GM18909 (cell line): ENCODE data around the gene BATF3.

Experiments used
- ATAC-seq: cut with Tn5 transposase; IDR thresholded peaks from one replicate; pipeline ENCODE4 v1.9.1; 2021; ENCODE audit warnings: mild to moderate bottlenecking; ENCODE audit not compliant: unreplicated experiment, poor library complexity

The BATF3 gene

DNA sequence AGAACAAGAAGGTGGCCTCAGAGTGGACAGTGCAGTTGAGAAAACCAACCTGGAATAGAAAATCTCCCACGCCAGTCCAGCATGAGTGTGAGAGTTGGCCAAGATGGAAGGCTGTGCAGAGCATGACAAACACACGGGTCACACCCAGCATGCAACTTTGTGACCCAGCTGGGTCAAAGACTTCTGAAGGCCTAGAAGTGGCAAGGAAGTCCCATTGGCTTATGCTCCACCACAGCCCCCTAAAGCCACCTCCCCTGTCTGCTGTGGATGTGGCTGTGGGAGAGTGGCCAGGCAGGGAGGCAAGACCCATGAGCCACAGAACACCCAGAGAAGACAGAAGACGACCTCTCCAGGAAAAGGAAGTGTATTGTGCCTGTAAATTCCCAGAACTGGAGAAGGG, 13.6 kb downstream of the BATF3 start:
- no peak for ATAC-seq

DNA sequence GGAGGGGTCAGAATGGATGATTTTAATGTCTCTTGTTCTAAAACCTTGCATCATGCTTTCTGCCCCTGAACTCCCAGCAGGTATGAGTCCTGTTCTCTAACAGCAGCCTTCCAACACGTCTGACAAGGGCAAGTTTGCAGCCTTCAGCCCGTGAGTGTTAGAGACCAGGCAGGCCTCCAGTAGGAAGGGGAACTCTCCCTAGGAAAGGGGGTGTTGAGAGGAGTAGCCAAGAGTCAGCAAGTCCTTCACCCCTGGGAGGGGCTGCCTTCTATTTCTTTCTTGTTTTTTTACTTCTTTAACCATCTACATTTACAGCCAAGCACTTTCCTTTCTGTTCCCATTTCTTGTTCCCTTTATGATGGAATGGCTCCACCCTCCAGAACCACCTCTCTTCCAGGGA, 14.2 kb downstream of the BATF3 start:
- no peak for ATAC-seq

DNA sequence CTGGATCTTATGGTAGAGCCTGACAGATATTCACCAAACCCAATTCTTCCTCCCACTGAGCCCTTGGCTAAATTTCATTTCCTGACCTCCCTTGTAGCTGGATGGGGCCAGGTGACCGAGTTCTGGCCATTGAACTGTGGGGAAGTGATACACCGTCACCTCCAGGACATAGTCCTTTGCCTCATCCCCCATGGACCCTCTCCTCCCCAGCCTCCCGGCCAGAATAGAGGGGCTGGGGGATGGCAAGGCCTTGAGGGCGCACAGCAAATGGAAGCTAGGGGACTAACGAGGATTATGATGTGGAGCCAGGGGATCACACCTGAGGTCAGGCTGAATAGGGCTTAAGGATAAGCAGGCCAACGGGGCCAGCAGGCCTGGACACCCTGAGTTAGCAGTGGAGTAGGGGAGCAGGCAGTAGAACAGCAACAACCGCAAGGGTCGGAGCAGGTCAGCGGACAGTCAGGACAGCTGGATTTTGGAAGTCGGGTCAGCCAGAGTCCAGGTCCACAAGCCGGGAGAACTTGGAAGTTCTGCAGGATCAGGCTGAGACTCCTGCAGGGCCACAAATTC, 15.0 kb downstream of the BATF3 start:
- ATAC-seq: no peak

DNA sequence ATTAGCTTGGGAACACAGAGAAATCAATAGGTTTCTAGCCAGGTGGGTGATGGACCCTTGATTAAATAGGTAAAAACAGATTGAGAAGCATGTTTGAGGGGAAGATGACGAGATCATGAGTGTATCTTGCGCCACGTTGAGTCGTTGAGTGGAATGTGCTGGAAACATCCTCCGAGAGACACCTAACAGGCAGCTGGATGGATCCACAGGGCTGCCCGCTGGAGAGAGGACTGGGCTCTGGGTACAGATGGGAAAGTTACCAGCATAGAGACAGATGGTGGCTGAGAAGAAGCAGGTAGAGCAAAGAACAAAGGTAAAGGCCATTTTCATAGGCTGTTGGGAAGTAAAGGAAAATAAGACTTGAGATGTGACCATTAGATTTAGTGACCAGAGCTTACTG, 15.6 kb downstream of the BATF3 start:
- ATAC-seq: no peak

DNA sequence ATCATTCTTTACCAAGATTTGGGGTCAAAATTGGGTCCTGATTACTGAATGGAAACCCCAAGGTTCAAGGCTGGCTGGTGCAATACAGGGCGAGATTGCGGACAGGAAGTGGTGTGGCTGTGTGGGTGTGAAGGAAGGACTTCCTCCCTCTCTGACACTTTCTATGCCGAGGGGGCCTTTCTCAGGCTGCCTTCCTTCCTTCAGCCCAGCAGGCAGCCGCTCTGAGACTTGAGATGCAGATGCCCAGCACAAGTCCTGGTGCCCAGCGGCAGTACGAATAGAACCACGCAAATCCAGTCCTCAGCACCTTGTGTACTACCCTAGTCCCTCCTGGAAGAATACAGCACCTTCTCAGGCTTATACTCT, 16.3 kb downstream of the BATF3 start:
- ATAC-seq: peak; percentile 84

DNA sequence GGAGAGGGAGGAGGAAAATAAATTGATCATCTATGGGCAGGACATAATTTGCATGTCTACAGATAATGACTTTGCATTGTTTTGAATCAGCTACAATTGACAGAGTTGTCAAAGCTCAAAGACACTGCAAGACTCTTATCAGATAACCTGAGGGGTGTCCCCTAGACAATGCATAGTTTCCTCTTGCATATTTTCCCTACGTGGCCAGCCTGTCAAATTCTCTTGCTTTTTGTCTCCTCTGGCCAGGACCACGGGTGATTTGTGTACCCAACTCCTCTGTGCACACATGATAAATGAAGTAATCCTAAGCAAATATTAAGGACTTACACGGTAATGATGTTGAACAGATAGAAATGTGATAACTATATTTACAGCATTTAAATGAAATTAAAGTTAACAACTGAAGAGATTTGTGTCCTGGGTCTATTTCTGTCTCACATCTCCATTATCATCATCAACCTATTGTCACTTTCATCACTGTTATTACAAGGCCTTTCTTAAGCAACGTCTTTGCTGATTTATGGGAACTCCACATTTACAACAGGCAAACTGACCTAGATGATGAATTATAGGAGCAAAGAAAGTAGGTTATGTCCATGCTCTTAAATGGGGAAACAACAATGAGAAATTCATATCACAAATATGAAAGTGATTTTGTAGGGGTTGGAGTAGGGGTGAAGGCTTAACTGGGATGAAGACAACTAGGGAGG, 18.8 kb downstream of the BATF3 start:
- ATAC-seq: no peak

DNA sequence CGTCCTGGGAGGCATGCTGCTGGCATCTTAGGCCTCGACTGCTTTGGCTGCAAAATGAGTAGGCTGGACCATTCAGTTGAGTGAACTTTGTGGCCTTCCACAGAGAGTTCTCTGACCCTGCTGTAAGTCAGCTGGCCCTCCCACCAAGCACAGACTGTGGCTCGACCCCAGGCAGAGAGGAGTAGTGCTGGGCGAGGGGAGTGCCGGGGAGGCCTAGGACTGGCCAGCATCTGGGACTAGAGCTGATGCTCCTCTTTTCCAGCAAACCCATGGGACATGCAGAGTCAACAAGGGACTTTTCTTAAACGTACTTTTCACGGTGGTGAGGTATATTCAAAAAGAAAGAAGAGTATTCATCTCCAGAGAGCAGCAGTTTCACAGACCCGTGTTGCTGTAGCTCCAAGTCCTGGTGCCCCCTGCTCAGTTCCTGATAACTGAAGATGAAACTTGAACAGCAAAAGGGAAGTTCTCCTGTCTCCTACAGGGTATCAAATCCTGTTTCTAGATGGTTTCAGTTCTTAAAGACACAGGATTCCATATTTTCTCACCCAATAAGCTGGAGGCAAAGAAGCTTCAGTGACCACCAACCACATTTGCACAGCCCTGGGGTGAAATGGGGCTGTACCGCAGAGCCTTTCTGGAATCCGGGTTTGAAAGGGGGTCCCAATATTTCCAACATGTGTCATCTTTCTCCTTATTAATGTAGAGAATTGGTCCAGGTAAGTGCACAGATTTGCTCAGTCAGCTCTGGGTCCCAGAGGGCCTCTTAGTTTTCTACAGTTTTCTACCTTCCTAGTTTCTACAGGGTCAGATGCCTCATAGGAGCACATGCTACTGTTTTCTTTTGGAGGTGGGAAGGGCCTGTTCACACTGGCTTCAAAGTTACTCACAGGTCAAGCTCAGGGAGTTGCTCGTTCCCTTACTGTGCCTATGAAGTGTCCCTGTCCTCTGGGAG, 20.9 kb downstream of the BATF3 start:
- peak; percentile 60 for ATAC-seq

DNA sequence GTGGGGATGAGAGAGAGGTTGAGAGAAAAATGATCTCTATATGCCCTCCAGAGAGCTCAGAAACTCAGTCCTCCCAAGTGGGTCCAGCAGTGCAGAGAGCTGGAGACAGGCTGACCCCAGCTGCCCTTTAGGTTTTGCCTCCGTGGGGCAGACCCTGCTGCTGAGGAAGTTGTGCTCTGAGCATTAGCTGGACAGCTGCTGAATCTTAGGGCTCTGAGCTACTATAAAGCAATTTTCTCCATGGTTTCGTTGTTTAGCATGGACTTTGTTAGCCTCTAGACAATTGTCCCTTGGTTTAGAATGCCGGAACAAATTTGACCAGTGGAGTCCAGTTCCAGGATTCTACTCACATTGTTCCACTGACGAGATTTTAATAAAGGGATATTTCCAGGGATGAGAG, 22.1 kb downstream of the BATF3 start:
- ATAC-seq: no peak

DNA sequence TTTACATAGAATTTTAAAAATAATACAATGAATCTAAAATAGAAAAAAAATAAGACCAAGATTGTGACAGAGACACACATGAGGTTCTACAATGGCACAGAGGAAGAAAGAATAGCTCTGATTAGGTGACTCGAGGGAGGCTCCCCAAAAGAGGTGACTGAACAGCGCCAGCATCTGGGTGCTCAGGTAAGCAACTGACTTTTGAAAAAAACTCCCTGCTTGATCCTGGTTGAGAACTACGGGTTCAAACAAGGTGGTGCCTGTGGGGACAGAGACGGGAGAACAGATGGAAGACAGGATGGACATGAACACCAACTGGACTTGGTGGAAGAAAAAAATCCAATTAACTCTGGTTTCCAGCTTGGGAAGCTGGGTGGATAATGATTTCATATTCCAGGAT, 22.5 kb downstream of the BATF3 start:
- ATAC-seq: no peak

DNA sequence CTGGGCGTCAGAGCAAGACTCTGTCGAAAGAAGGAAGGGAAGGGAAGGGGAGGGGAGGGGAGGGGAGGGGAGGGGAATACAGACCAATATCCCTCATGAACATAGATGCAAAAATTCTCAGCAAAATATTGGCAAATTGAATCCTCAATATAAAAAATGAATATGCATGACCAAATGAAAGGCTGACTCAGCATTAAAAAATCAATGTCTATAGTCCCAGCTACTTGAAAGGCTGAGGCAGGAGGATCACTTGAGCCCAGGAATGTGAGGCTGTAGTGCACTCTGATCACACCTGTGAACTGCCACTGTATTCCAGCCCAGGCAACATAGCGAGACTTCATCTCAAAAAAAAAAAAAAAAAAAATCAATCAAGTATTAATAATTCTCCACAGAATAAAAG, 24.0 kb downstream of the BATF3 start:
- ATAC-seq: no peak

DNA sequence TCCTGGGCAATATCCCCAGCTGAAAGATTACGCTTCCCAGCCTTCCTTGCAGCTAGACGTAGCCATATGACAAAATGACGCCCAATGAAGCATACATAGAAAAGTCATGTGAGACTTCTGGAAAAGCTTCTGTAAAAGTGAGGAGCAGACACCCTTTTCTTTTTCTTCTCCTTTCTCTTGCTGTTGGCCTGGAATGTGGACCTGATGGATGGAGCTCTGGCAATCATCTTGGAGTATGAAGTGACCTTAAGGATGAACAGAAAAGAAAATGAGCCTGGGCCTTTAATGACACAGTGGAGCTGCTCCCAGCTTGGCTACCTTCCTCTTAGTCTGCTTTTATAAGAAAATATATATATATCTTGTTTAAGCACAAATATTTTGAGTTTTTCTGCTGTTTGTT, 24.8 kb downstream of the BATF3 start:
- ATAC-seq: no peak

DNA sequence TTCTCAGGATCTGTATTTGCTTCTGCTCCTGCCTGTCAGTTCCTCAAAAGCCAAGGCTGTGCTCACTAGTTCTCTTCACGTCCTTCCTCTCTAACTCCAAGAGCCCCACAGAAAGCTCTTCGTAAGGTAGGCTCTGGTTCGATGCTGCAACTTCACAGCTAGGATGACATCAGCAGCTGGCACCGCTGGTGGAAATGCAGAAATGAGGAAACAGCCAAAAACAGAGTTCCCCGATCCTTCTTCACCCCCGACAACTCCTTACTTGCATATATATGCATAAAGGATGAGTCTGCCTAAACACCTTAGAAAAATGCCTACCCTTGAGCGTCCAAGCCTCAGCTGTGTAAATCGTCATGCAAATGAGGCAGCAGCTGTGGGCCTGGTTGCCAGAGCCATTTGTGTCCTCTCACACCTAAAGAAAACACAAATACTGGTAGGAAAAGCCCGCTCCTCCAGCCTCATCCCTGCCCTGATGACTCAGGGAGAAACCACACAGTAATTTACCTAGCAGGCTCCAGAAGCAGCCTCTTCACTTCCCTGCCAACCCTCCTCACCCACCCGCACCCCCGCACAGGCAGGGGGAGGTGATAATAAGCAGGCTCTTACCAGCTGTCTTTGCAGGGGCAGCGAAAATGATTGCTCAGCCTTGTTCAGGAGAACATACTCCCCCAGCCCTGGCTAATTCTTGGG, 28.2 kb downstream of the BATF3 start:
- peak; percentile 50 for ATAC-seq

DNA sequence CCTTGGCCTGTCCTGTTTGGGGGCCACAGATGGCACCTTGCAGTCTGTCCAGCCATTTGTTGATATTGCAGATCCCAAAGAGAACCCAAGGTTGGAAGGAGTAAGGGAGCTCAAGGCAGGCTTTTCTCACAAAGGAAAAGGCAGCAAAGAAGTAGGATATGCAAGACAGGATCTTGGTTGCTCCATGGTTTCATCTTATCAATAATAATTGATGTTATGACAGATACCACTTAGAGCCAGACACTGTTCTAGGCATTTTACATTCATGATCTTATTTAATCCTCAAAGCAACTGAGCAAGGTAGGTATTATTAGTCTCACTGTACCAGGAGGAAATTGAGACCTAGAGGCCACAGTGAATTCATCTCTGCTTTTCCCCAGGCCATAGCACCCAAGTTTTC, 28.8 kb downstream of the BATF3 start:
- no peak for ATAC-seq

DNA sequence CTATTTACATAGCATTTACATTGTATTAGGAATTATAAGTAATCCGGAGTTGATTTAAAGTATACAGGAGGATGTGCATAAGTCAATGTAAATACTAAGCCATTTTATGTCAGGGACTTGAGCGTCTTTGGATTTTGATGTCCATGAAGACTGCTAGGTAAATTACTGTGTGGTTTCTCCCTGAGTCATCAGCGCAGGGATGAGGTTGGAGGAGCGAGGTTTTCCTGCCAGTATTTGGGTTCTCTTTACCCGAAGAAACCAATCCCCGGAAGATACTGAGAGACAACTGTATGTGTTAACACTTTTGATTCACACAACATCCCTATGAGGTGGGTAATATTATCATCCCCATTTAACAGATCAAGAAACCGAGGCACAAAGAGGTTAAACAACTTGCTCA, 29.3 kb downstream of the BATF3 start:
- no peak for ATAC-seq

DNA sequence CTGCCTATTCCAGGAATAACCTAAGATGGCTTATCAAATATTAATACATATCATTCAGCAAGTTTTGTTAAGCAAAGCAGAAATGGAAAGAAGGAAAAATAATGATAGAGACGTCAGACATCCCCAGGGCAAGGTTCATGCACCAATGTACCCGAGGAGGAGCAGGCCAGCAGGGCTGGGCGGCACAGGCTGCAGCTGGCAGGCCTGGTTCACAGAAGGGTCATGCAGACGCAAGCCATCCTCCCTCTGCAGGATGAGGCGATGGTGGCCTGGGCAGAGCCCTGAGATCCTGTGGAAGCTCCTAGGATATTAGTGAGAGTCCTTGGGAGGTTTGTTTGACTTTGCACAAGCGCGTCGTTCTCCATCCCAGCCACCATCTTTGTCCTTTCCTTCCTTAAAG, 30.0 kb downstream of the BATF3 start:
- no peak for ATAC-seq

DNA sequence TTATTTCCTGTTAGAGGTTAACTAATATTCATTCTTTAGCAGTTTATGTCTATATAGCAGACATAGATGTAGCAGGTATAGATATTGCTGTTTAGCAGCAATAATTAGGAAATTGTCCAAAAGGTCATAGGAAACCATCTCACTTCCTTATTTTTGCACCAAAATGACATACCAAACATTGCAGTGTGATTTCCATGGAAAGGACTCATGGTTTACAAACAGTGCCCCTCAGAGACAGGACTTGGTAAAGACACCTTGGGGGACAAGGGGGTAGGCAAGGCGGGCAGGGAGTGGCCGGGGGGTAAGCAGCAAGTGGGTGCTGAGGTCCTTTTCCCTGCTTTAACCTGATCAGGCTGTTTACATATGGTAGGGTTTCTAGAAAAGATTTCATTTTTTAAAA, 30.5 kb downstream of the BATF3 start:
- ATAC-seq: no peak

DNA sequence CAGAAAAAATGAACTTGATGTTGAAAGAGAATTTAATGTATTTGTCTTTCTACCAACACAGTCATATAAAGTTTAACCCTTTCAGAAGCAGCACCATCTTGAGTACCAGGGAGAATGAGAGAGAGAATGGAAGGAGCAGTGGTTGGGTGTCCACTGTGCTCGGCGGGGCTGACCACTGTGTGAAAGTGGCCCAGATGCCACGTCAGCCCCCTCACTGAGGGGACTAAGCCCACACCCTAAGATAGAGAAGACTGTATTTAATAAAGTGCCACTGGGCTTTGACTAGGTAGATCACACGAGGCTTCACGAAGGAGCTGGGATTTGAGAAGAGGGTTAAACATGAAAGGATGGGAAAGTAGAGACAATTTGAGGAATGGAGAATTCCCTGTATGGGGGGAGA, 31.2 kb downstream of the BATF3 start:
- no peak for ATAC-seq

DNA sequence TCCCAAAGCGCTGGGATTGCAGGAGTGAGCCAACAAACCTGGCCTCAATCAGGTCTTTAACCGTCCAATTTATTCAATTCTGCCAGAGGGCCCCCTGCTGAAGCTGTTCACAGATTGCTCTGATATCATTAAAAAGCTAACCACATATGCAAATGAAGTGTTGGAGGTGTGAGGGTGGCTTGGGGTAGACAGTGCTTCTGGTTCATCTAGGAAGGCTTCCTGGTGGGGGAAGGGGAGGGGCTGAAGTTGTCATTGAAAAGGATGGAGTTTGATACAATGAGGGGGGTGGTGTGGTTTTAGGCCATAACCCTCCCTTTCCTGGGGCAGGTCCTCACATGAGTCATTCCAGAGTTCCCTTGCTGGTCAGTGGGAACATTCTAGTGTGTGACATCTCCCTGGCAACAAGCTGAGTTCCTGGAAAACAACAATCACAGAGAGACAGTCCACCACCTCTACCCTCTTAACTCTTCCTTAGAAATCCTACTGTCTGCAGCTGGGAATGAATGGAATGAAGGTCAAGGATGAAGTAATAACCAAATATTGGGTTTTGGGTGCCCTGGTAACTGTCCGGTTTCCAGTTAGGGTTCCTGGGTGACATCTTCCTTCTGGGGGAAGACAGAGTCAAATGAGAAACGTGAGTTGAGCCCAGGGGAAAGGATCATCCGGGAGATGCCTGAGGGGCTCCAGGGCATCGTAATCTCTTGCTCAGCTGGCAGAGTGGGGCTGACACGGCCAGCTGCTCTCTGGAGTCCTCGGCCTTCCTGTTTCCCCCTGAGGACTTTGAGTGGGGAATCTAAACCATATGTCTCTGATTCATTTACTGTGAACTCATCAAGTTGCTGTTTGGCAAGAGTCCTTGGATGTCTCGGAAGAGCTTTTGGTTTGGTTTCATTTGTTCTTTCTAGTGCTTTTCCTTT, 32.2 kb downstream of the BATF3 start:
- ATAC-seq: no peak

DNA sequence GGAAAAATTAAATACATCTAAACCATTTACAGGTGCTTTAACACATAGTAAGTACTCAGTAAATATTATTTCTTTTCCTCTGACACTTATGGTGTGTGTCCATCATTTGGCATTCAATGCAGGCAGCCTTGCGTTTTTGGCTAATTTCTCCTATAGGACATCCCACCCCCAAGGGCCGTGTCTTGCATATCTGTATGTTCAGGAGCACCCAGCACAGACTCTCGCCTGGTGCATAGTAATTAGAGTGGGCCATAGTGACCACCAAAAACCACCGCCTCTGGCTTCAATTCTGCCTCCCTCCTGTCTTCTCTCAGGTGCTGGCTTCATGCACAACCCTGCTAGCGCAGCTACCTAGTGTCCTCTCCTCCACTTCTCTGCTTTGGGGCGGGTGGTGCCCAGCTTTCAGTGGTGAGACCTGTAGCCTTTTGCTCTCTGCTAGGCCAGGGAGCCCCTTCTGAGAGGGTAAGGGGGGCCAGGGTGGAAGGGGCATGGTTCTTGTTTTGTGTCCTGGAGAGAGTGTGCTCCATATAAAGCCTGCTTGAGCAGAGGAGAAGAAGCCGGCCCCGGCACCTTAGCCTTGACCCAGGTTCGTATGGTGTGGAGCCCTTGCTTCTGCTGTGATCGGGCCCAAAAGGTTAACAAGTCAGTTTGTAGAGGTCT, 33.4 kb downstream of the BATF3 start:
- no peak for ATAC-seq
